Thymus (tissue), 11 donors: ENCODE measurements around the gene TNFRSF1A. TPM values are rescaled to one million over a fixed set of nuclear protein-coding genes. Genes with fewer than 3 reads are reported as not detected.
A peak's percentile ranks its signal among the peaks of the same experiment; 100 is the strongest.

Source experiments
- DNase-seq, 9 donors: peaks; one replicate each; pipeline ENCODE4 v3.0.0-alpha.2; 2013; ENCODE audit warnings: low spot score in 9 of 9, low read depth in 6 of 9, missing footprints in 1 of 9
- H3K27ac ChIP-seq, 2 donors: one replicate each; pipeline ENCODE4 v1.5.1; 2013; ENCODE audit warnings: control low read depth in 1 of 2, low read depth in 1 of 2, low read length in 1 of 2, mild to moderate bottlenecking in 1 of 2, moderate library complexity in 1 of 2
- H3K27me3 ChIP-seq, 2 donors: one replicate each; pipeline ENCODE4 v1.5.1; 2013; ENCODE audit warnings: low read length in 1 of 2; ENCODE audit not compliant: control insufficient read depth in 2 of 2, insufficient read depth in 1 of 2
- H3K36me3 ChIP-seq, 2 donors: one replicate each; pipeline ENCODE4 v1.5.1; 2013; ENCODE audit warnings: low read length in 1 of 2, mild to moderate bottlenecking in 1 of 2, moderate library complexity in 1 of 2; ENCODE audit not compliant: control insufficient read depth in 2 of 2, insufficient read depth in 2 of 2
- H3K4me1 ChIP-seq, 2 donors: one replicate each; pipeline ENCODE4 v1.5.1; 2013; ENCODE audit warnings: low read length in 2 of 2; ENCODE audit not compliant: control insufficient read depth in 2 of 2, insufficient read depth in 2 of 2
- H3K4me3 ChIP-seq, 2 donors: one replicate each; pipeline ENCODE4 v1.5.1; 2013; ENCODE audit warnings: low read length in 2 of 2, control low read depth in 1 of 2, mild to moderate bottlenecking in 1 of 2
- H3K9me3 ChIP-seq, 2 donors: one replicate each; pipeline ENCODE4 v1.5.1; 2013; ENCODE audit warnings: low read length in 1 of 2, mild to moderate bottlenecking in 1 of 2; ENCODE audit not compliant: control insufficient read depth in 2 of 2, insufficient read depth in 1 of 2
- WGBS: extraction: QIAGEN DNeasy Blood & Tissue Kit; methylation state at CpG from one replicate; pipeline ENCODE4 v1.1.7; 2013; 5-methylcytosine and 5-hydroxymethylcytosine counted together
- polyA plus RNA-seq: library from polyadenylated mRNA; stranded (reverse); fragments of 200-250 nt; gene quantifications from one replicate; pipeline ENCODE4 v1.2.3, GENCODE V29; 2013
- total RNA-seq: library from RNA; stranded (reverse); fragments of 120-200 nt; gene quantifications from one replicate; pipeline ENCODE4 v1.2.4, GENCODE V29; 2013
- donor health status: healthy.

TNFRSF1A gene
- total and polyA plus RNA-seq, 2 donors = 29.8 to 61.6 TPM

- DNase-seq = no peak
- Histone ChIP-seq H3K4me1 (peaks cover 5 to 41% of the 10 kb centered on the region in 2 donors), H3K36me3 (peaks cover 74 to 77% of the 10 kb centered on the region in 2 donors), H3K4me3 (no peak overlapping the region), H3K27me3 (no peaks in the 10 kb centered on the region), H3K27ac (no peak overlapping the region), H3K9me3 (peaks cover 0 to 1% of the 10 kb centered on the region in 2 donors)
- 90% methylated on average over 5 of the region's 5 CpGs for WGBS
Observed at GRCh38 chr12:6330192-6330591, 11.7 kb downstream of the TNFRSF1A start.

GRCh38 chr12:6329703-6330064 lies 12.2 kb downstream of the TNFRSF1A start:
- Histone ChIP-seq H3K4me3 (no peak overlapping the region), H3K4me1 (peaks cover under 1 to 41% of the 10 kb centered on the region in 2 donors), H3K27ac (no peak overlapping the region), H3K9me3 (peaks cover 0 to 1% of the 10 kb centered on the region in 2 donors), H3K27me3 (no peaks in the 10 kb centered on the region), H3K36me3 (peaks cover 72 to 73% of the 10 kb centered on the region in 2 donors)
- no peak for DNase-seq
- WGBS = 93% methylated on average over 15 of the region's 15 CpGs

GRCh38 chr12:6328945-6329702 lies 12.8 kb downstream of the TNFRSF1A start:
- H3K27me3 ChIP-seq = no peaks in the 10 kb centered on the region
- DNase-seq = no peak
- no peak overlapping the region for H3K27ac ChIP-seq
- whole genome bisulfite sequencing = 97% methylated on average over 75 of the region's 75 CpGs
- H3K4me3 ChIP-seq = no peak overlapping the region
- peaks cover 67 to 68% of the 10 kb centered on the region in 2 donors for H3K36me3 ChIP-seq
- peaks cover 0 to 1% of the 10 kb centered on the region in 2 donors for H3K9me3 ChIP-seq
- H3K4me1 ChIP-seq = peaks cover 0 to 41% of the 10 kb centered on the region in 2 donors

GRCh38 chr12:6328045-6328779 lies 13.7 kb downstream of the TNFRSF1A start:
- WGBS = 99% methylated on average over 10 of the region's 10 CpGs
- Histone ChIP-seq H3K27me3 (no peaks in the 10 kb centered on the region), H3K36me3 (peaks cover 58% of the 10 kb centered on the region in 2 donors), H3K4me3 (no peak overlapping the region), H3K27ac (no peak overlapping the region), H3K9me3 (peaks cover 0 to 1% of the 10 kb centered on the region in 2 donors), H3K4me1 (peaks cover 8 to 41% of the 10 kb centered on the region in 2 donors)
- DNase-seq = no peak

GRCh38 chr12:6327229-6328041 lies 14.4 kb downstream of the TNFRSF1A start:
- WGBS = 95% methylated on average over 33 of the region's 33 CpGs
- Histone ChIP-seq H3K27me3 (no peaks in the 10 kb centered on the region), H3K27ac (no peak overlapping the region), H3K4me3 (no peak overlapping the region), H3K4me1 (peaks cover 11 to 43% of the 10 kb centered on the region in 2 donors), H3K36me3 (peaks cover 50 to 51% of the 10 kb centered on the region in 2 donors), H3K9me3 (peaks cover 0 to 1% of the 10 kb centered on the region in 2 donors)
- DNase-seq = no peak

GRCh38 chr12:6326316-6327228 lies 15.3 kb downstream of the TNFRSF1A start:
- H3K4me3 ChIP-seq = no peak overlapping the region
- 87% methylated on average over 21 of the region's 21 CpGs for WGBS
- peaks cover 11 to 43% of the 10 kb centered on the region in 2 donors for H3K4me1 ChIP-seq
- peak overlapping the region in 1 of 2 donors; percentile 33 for H3K27ac ChIP-seq
- no peaks in the 10 kb centered on the region for H3K27me3 ChIP-seq
- H3K36me3 ChIP-seq = peaks cover 43 to 45% of the 10 kb centered on the region in 2 donors
- peaks cover 0 to 1% of the 10 kb centered on the region in 2 donors for H3K9me3 ChIP-seq
- peak in 1 of 9 donors; percentile 53 for DNase-seq

GRCh38 chr12:6324936-6325750 lies 16.7 kb downstream of the TNFRSF1A start:
- H3K36me3 ChIP-seq = peaks cover 29 to 30% of the 10 kb centered on the region in 2 donors
- no peak for DNase-seq
- H3K27me3 ChIP-seq = no peaks in the 10 kb centered on the region
- H3K9me3 ChIP-seq = peaks cover 0 to 1% of the 10 kb centered on the region in 2 donors
- 82% methylated on average over 6 of the region's 6 CpGs for WGBS
- peaks cover 11 to 43% of the 10 kb centered on the region in 2 donors for H3K4me1 ChIP-seq
- H3K27ac ChIP-seq = no peak overlapping the region
- H3K4me3 ChIP-seq = no peak overlapping the region
